Heart left ventricle (tissue), 16 donors: Measurements from ENCODE around the gene SF3B3. TPM values are rescaled to one million over a fixed set of nuclear protein-coding genes. Genes with fewer than 3 reads are reported as not detected.
A peak's percentile ranks its signal among the peaks of the same experiment; 100 is the strongest.

Source experiments
- ATAC-seq, 4 donors: fragments of 200-7000 bp; cut with Tn5 transposase; one replicate each; pipeline ENCODE4 v1.9.1; 2020 to 2022; ENCODE audit warnings: moderate library complexity in 4 of 4, mild to moderate bottlenecking in 3 of 4, moderate number of reproducible peaks in 1 of 4
- DNase-seq, 5 donors: peaks; one replicate each; pipeline ENCODE4 v3.0.0-alpha.2; 2020
- H3K27ac ChIP-seq, 12 donors: fragments of 200-600 bp; sonication (generic) in 4 of 12; one replicate each; pipeline versions ENCODE4 v1.5.0 to v1.8.0; 2016 to 2022; ENCODE audit warnings: mild to moderate bottlenecking in 2 of 12
- H3K27me3 ChIP-seq, 9 donors: fragments of 200-600 bp; sonication (generic) in 2 of 9; one replicate each; pipeline versions ENCODE4 v1.5.1 to v1.8.0; 2016 to 2022; ENCODE audit warnings: mild to moderate bottlenecking in 3 of 9
- H3K36me3 ChIP-seq, 9 donors: fragments of 200-600 bp; sonication (generic) in 2 of 9; one replicate each; pipeline versions ENCODE4 v1.5.0 to v1.8.0; 2018 to 2022; ENCODE audit warnings: mild to moderate bottlenecking in 2 of 9
- H3K4me1 ChIP-seq, 12 donors: fragments of 200-600 bp; sonication (generic) in 4 of 12; one replicate each; pipeline versions ENCODE4 v1.5.0 to v1.8.0; 2016 to 2022; ENCODE audit warnings: mild to moderate bottlenecking in 3 of 12
- H3K4me3 ChIP-seq, 12 donors: fragments of 200-600 bp; sonication (generic) in 4 of 12; one replicate each; pipeline versions ENCODE4 v1.5.0 to v1.8.0; 2017 to 2022; ENCODE audit warnings: mild to moderate bottlenecking in 9 of 12, moderate library complexity in 4 of 12
- H3K9me3 ChIP-seq, 12 donors: fragments of 200-600 bp; sonication (generic) in 4 of 12; one replicate each; pipeline versions ENCODE4 v1.5.0 to v1.8.0; 2016 to 2022; ENCODE audit warnings: mild to moderate bottlenecking in 1 of 12
- CTCF ChIP-seq, 12 donors: fragments of 200-600 bp; sonication (generic) in 4 of 12; IDR thresholded peaks; one replicate each; pipeline versions ENCODE4 v1.5.0 to v1.8.0; 2018 to 2022; ENCODE audit warnings: antibody characterized with exemption in 12 of 12, mild to moderate bottlenecking in 5 of 12
- POLR2A ChIP-seq, 2 donors: fragments of 450-650 bp; IDR thresholded peaks; one replicate each; pipeline ENCODE4 v1.6.1; 2017; ENCODE audit warnings: antibody characterized with exemption in 2 of 2, mild to moderate bottlenecking in 2 of 2, moderate library complexity in 2 of 2
- WGBS, 4 donors: extraction: QIAGEN DNeasy Blood & Tissue Kit in 2 of 4; methylation state at CpG; one replicate each; pipeline versions ENCODE4 v1.1.5 to v1.1.7; 2013 to 2018; 5-methylcytosine and 5-hydroxymethylcytosine counted together
- intact Hi-C, 10 donors: fragments of 100-400 bp; cut with DNase I; formaldehyde crosslinking; loops; one replicate each; pipeline versions ENCODE4 v1.11.1 to v1.14.2; 2022
- long read RNA-seq, 3 donors: library from polyadenylated mRNA; unstranded; transcript quantifications; one replicate each; pipeline ENCODE4 v2.0.0, GENCODE V29; 2020 to 2021
- polyA plus RNA-seq, 2 donors: library from polyadenylated mRNA; stranded (reverse); fragments of 200-250 nt; gene quantifications; one replicate each; pipeline ENCODE4 v1.2.3, GENCODE V29; 2013
- total RNA-seq, 9 donors: library from RNA; depleted of rRNA in 2 of 9; stranded (reverse); fragments of >200 nt in 2 of 9; fragmentation: NEBNext Ultra II Directional in 3 of 9; extraction: Animal tissue kit (Norgen Biotek cat#: 25700) in 3 of 9; gene quantifications; one replicate each; pipeline versions ENCODE4 v1.1.0 to v1.2.4, GENCODE V29; 2016 to 2023
- donor health status: ischemic (EF 13 %, LVEDD 7.1; RV severe dilation, severe dysfunction).
- donor health status: healthy with polysubstance abuse.
- donor health status: DM: no; HTN: yes; CAD: no.
- donor health status: DM: no; HTN: no; CAD: no.
- donor health status: ischemic (EF 25% LVEDD 6.9; RV normal size, moderate dysfunction).
- donor health status: ischemic (EF 25% LVEDD 5.7; RV mildly dilated, moderate dysfunction).
- donor health status: healthy.
- donor health status: DM: yes; HTN: yes; CAD: no.
- donor health status: ischemic (EF 35%, LVEDD 5.7; RV mildly dilated, moderate dysfunction).
- donor health status: nonischemic (EF 11% LVEDD 7.7; RV severe dilation, severe dysfunction).
- donor health status: DM: yes; HTN: yes; CAD: no.
- donor health status: PGD.
- donor health status: ischemic (EF 29% LVEDD 5.4; RV normal size, mild dysfunction).
- donor health status: nonischemic (EF 23%, LVEDD 6.1; RV moderate dilation, normal function).

SF3B3 gene
- total RNA-seq (100 to 1,000 TPM in 8 of 9 donors, 10 to 100 TPM in 1; 83.9 to 198 (median 158) TPM), polyA plus RNA-seq (10 to 100 TPM; 50.3 to 69.7 TPM)
- long read RNA-seq, donor 1, full-length matches to known transcripts = 12 of 40 reads
- long read RNA-seq, donor 1, partial matches to known transcripts = 28 of 40 reads
- long read RNA-seq, donor 1, other reads (novel, unspliced or antisense) = 0 of 40 reads
- long read RNA-seq, donor 2, full-length matches to known transcripts = 103 of 195 reads
- long read RNA-seq, donor 2, partial matches to known transcripts = 77 of 195 reads
- long read RNA-seq, donor 2, other reads (novel, unspliced or antisense) = 15 of 195 reads
- long read RNA-seq, donor 3, full-length matches to known transcripts = 28 of 65 reads
- long read RNA-seq, donor 3, partial matches to known transcripts = 30 of 65 reads
- long read RNA-seq, donor 3, other reads (novel, unspliced or antisense) = 7 of 65 reads

DNA sequence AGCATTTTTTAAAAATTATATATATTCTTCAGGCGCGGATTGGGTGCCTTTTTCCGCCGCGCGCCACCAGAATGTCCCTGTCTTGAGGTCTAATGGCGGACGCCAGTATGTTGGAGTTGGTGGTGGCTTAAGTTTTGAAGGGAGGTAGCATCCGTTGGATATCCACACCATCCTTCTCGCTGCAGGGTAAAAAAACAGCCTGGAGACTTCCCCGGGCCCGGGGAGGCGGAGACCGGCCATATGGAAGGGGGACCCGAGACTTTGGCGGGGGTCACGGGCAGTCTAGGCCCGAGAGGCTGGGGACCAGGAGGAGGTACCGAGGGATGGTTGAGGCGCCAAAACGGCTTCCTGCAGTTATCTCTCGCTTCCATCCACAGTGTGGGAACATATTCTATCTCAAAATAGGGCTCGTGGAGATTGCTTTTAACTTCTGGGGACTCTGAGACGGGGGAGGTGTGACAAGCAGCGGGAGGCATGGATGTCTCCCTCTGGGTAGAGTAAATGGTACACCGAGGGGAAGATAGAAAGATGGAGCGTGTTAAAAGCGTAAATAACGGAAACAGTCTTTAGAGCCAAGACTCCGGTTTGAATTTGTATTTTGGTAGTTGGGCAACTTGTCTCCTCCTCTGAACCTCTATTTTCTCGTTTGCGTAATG is at the start of gene SF3B3:
SF3B3 (plus strand) TSS at position 74 of the 656 bp plus-strand sequence. CDS start 2,841 bp downstream, outside the sequence.
- 0 to 1% (median 0%) methylated on average over 32 of the region's 32 CpGs for WGBS, 4 donors
- ATAC-seq (peak; percentile 78 to 88 (median 86)), DNase-seq (peak; percentile 74 to 84 (median 77))
- intact Hi-C loops = loop anchor here in 5 of 10 donors (1.0 to 10.0 kb wide), 4 partner anchors 142 to 251 kb away; no protein-coding TSS in a partner anchor
- Histone ChIP-seq H3K4me3 (peak within 1 kb of the TSS; percentile 58 to 99 (median 84)), H3K9me3 (no peaks in the 10 kb centered on the region), H3K4me1 (peaks cover 3 to 67% (median 36%) of the 10 kb centered on the region in 12 donors), H3K27ac (peak within 1 kb of the TSS; percentile 67 to 94 (median 87)), H3K36me3 (peaks cover 0 to 42% (median 28%) of the 10 kb centered on the region in 9 donors), H3K27me3 (no peaks in the 10 kb centered on the region)
- TF ChIP-seq POLR2A (IDR thresholded peaks at IDR 0.05) (peak in 1 of 2 donors; percentile 25), CTCF (IDR thresholded peaks at IDR 0.05) (no peak)

- DNase-seq (peak in 1 of 5 donors; percentile 41), ATAC-seq (no peak)
- Histone ChIP-seq H3K27ac (no peak overlapping the region), H3K4me3 (no peak overlapping the region), H3K4me1 (peaks cover 0 to 31% (median 17%) of the 10 kb centered on the region in 12 donors), H3K9me3 (no peaks in the 10 kb centered on the region), H3K27me3 (no peaks in the 10 kb centered on the region), H3K36me3 (peaks cover 0 to 55% (median 32%) of the 10 kb centered on the region in 9 donors)
- WGBS, 4 donors = 90 to 94% (median 93%) methylated on average over 6 to 22 of the region's 22 CpGs
- intact Hi-C loops = loop anchor here in 6 of 10 donors (5.0 to 10.0 kb wide), 6 partner anchors 77 to 107 kb away; no protein-coding TSS in a partner anchor
- TF ChIP-seq CTCF (IDR thresholded peaks at IDR 0.05) (no peak), POLR2A (IDR thresholded peaks at IDR 0.05) (no peak)
These were observed 49.1 kb upstream of the SF3B3 start for GRCh38 chr16:70474320-70475053.

DNA sequence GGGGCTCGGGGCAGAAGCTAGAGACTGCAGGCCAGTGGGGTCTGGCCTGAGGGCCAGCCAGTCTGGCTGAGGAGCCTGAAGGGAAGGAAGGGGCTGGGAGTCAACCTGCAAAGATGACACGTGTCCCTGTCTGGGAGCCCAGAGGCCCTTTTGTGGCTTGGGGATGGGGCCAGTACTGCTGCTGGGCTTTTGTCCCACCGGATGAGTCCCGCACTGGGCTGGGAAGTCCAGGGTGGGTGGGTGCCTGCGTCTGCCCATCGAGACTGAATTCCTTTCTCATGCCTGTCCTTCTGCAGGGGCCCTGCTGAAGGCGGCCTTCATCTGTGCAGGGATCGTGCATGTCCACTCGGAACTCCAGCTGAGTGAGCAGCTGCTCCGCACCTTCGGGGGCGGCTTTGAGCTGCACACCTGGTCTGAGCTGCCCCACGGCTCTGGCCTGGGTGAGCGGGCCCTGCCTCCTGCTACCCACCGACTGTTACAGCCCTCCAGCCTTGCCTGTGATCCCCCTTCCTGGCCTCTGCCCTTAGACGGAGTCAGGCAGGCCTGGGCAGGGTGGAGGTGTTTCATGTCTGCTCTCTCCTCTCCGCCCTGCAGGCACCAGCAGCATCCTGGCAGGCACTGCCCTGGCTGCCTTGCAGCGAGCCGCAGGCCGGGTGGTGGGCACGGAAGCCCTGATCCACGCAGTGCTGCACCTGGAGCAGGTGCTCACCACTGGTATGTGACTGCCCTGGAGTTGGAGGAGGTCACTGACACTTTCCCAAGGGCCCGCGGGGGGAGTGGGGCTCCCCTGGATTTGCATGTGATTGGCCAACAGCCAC is 48.4 kb upstream of the SF3B3 start:
- peak in 1 of 5 donors; percentile 65 for DNase-seq
- intact Hi-C loops = loop anchor here in 3 of 10 donors (5.0 to 10.0 kb wide), 3 partner anchors 78 to 93 kb away; no protein-coding TSS in a partner anchor
- H3K9me3 ChIP-seq = no peaks in the 10 kb centered on the region
- TF ChIP-seq CTCF (IDR thresholded peaks at IDR 0.05) (no peak), POLR2A (IDR thresholded peaks at IDR 0.05) (no peak)
- no peak overlapping the region for H3K27ac ChIP-seq
- 86 to 91% (median 90%) methylated on average over 19 to 24 of the region's 24 CpGs for WGBS, 4 donors
- H3K4me1 ChIP-seq = peaks cover 0 to 36% (median 24%) of the 10 kb centered on the region in 12 donors
- H3K36me3 ChIP-seq = peaks cover 0 to 62% (median 38%) of the 10 kb centered on the region in 9 donors
- no peak overlapping the region for H3K4me3 ChIP-seq
- ATAC-seq = no peak
- H3K27me3 ChIP-seq = no peaks in the 10 kb centered on the region
